Measurements from ENCODE around the gene CBX7. TPM values are rescaled to one million over a fixed set of nuclear protein-coding genes. Genes with fewer than 3 reads are reported as not detected.

CBX7 gene
- total RNA-seq, result 9.9 and 12.2 TPM in 2 replicates

GRCh38 chr22:39152511-39153219 lies at the start of gene CBX7:
Gene CBX7 (minus strand): TSS chr22:39152680. CDS start chr22:39152444, 236 bp downstream.

GRCh38 chr22:39097098-39098020 lies 55.1 kb downstream of the CBX7 start, which contains the start of gene APOBEC3H:
Gene APOBEC3H (plus strand): TSS chr22:39097244. CDS start chr22:39100279, 3,035 bp downstream.

Other genes with a start within 250 kb of the CBX7 start
- gene APOBEC3A, start 195.1 kb downstream of the CBX7 start, total RNA-seq, result not detected in 2 replicates
- gene APOBEC3B, start 170.3 kb downstream of the CBX7 start, total RNA-seq, result 1.5 and 7.4 TPM in 2 replicates
- 19.1 and 20.8 TPM in 2 replicates for gene APOBEC3C, start 138.4 kb downstream of the CBX7 start, total RNA-seq
- gene APOBEC3D, start 131.6 kb downstream of the CBX7 start, total RNA-seq, result 1.2 and 3.0 TPM in 2 replicates
- gene APOBEC3F, start 111.8 kb downstream of the CBX7 start, total RNA-seq, result 5.7 and 6.6 TPM in 2 replicates
- 15.3 and 24.8 TPM in 2 replicates for gene APOBEC3G, start 75.4 kb downstream of the CBX7 start, total RNA-seq
- gene APOBEC3H, start 55.4 kb downstream of the CBX7 start, total RNA-seq, result 0.50 TPM in 1 of 2 replicates, not detected in the other
- 0.29 TPM in 1 of 2 replicates, not detected in the other for gene PDGFB, start 92.3 kb upstream of the CBX7 start, total RNA-seq
- gene RPL3, start 166.9 kb upstream of the CBX7 start, total RNA-seq, result 2,152 and 2,558 TPM in 2 replicates
- 3.1 and 16.2 TPM in 2 replicates for gene SYNGR1, start 197.3 kb upstream of the CBX7 start, total RNA-seq
- gene TAB1, start 247.1 kb upstream of the CBX7 start, total RNA-seq, result 18.2 and 23.0 TPM in 2 replicates